HG02759 (cell line): Measurements from ENCODE around the gene APOL1.
A peak's percentile ranks its signal among the peaks of the same experiment; 100 is the strongest.
"Not testable (repeated sequence)": the region's sequence is repeated elsewhere in the genome, so short reads cannot be mapped to it uniquely, and the experiment has no call there.

Experiments used
- ATAC-seq: cut with Tn5 transposase; IDR thresholded peaks from one replicate; pipeline ENCODE4 v1.9.1; 2021; ENCODE audit warnings: mild to moderate bottlenecking, moderate library complexity; ENCODE audit not compliant: unreplicated experiment

The APOL1 gene, protein sequence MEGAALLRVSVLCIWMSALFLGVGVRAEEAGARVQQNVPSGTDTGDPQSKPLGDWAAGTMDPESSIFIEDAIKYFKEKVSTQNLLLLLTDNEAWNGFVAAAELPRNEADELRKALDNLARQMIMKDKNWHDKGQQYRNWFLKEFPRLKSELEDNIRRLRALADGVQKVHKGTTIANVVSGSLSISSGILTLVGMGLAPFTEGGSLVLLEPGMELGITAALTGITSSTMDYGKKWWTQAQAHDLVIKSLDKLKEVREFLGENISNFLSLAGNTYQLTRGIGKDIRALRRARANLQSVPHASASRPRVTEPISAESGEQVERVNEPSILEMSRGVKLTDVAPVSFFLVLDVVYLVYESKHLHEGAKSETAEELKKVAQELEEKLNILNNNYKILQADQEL

GRCh38 chr22:36252754-36253522, at the start of gene APOL1:
TSS of gene APOL1 (plus strand) at chr22:36253133. CDS start at chr22:36254956, 1,823 bp downstream.
- ATAC-seq: peak; percentile 76

- not testable (repeated sequence) for ATAC-seq
Observed at GRCh38 chr22:36203441-36203840, 49.5 kb upstream of the APOL1 start.

DNA sequence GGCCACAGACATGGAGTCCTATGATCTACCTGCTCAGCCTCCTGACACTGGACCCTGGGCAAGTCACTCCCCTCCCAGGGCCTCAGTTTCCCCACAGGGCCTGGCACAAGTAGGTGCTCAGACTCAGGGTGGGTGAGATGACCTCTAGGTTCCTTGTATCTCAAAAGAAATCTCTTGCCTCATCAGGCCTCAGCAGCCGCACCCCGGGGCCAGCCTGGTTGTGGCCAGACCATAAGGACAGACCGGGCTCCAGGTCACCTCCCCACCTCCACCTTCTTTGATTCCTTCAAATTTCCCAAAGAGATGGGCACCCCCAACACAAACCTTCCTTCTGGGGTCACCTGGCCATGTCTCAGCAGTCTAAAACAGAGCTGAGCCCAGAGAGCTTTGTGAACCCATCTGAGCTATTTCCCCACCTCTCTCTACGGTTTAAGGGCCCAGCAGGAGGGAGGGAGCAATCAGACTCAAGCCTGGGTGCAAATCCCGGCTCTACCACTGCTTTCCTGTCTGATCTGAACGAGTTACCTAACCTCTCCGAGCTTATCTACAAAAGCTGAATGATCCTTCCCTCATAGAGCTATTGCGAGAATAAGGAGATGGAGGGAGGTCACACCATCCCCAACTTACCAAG, 48.8 kb upstream of the APOL1 start:
- ATAC-seq: no peak

DNA sequence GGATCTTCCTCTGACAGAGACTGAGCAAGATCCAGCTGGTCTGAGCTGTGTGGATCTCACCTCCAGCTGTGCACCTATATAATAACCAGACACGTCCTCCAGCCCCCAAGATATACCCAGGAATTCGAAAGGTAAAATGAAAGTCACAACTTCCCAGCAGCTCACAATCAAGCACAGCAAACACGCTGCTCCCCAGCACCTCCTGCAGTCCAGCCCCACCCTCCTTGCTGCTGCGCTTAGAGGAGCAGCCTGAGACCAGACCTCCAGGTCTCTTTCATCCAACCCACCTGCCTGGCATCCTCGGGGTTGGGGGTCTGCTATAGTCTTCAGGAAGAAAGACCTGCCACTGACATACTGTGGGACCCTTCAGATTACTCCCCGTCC, 48.3 kb upstream of the APOL1 start:
- no peak for ATAC-seq

DNA sequence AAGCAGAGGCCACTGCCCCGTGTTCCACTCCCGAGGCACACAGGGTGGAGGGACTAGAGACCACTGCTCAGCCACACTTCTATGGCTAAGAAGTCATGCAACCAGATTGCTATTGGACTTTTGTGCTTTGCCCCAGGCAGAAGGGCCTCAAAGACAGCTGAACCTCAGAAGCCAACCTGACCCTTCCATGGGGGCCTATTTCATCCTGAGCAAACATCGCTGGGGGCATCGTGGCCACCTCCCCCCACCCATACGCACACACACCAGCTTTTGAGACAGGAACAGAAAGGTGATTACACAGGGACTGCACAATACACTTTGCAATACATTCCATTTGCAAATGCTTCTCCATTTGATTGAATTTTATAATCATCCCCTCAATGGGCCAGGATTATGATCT, 47.4 kb upstream of the APOL1 start:
- not testable (repeated sequence) for ATAC-seq

DNA sequence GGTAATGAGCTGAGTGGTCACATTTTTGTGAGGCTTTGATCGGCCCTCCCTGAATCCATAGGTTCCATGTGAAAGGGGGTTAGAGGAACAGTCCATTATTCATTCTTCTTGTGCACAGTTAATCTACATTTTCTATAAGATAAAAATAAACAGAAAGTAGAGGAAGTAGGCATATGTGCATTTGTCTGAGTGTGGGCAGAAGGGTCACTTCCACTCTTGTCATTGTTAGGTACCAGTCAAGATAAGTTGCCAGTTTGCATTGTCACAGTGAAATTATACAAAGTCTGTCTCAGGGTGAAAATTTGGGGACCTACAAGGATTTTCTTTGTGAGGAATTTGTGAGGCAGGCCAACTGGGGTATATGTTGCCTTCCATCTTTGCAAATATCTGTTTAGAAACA, 46.7 kb upstream of the APOL1 start:
- no peak for ATAC-seq

DNA sequence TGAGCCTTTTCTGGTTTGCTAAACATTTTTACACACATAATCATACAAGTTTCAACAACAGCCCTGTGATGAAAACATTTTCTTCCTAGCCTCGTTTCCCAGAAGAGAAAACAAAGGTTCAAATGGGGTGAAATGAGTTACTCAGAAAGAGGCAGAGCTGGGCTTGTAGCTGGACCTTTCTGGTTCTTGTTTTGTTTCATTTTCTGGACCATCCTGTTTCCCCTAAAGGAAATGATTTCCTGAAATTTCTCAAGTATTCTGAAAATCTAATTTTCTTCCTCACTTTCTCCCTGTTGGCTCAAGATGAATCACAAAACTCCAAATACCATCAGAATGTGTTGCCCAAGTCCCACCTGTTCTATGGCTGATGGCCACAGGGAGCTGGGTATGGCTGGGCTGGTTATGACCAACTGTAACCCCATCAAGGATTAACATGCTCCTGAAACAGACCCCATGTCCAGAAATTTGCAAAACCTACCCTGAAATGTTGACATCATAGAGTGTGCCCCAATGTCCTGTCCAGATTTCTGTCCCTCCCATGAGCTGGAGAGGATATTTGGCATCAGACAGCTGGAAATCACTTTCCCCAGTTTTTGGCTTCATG, 44.7 kb upstream of the APOL1 start:
- no peak for ATAC-seq

GRCh38 chr22:36208914-36209313, 44.0 kb upstream of the APOL1 start:
- no peak for ATAC-seq

DNA sequence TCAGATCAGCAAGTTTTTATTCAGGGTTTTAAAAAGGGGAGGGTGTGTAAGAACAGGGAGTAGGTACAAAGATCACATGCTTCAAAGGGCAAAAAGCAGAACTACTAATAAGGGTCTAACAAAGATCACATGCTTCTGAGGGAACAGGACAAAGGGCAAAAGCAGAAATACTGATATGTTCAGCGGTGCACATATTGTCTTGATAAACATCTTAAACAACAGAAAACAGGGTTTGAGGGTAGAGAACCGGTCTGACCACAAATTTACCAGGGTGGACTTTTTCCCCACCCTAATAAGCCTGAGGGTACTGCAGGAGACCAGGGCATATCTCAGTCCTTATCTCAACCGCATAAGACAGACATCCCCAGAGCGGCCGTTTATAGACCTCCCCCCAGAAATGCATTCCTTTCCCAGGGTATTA, 43.4 kb upstream of the APOL1 start:
- not testable (repeated sequence) for ATAC-seq

GRCh38 chr22:36210224-36210623, 42.7 kb upstream of the APOL1 start:
- no peak for ATAC-seq

GRCh38 chr22:36211237-36211861, 41.6 kb upstream of the APOL1 start:
- ATAC-seq: no peak

DNA sequence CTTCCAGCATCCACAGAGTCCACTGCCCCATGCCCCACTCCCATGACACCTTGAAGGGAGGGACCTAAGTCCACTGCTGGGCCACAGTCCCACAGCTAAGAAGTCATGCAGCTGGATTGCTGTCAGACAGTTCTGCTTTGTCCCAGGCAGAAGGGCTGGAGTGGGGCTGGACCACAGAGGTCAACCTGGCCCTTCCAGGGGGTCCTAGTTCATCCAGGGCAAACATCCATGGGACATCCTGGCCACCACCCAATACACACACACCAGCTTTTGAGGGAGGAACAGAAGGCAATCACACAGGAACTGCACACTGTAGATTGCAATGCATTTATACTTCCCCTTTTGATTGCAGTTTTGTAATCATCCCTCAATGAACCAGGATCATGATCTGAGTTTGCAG, 40.0 kb upstream of the APOL1 start:
- ATAC-seq: no peak

GRCh38 chr22:36213586-36213985, 39.3 kb upstream of the APOL1 start:
- no peak for ATAC-seq

DNA sequence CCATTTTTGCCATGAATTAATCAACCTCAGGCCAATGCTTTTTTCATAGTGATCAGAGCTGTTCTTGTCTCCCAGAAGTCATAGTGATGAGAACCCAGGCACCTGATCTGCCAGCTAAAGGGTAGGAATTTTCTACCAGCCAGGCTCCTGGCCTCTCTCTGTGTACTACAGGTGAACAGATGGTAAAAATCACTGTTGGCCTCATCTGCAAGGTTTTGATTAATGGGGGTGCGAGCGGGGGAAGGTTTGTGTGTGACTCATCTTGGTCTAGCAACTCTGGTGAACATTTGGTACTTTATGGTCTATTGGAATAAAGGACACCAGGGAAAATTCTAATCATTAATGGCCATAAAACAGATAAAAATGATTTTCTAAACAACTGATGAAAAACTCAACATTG, 37.0 kb upstream of the APOL1 start:
- ATAC-seq: no peak

- ATAC-seq: no peak
Observed at GRCh38 chr22:36218648-36219193, 34.2 kb upstream of the APOL1 start.

DNA sequence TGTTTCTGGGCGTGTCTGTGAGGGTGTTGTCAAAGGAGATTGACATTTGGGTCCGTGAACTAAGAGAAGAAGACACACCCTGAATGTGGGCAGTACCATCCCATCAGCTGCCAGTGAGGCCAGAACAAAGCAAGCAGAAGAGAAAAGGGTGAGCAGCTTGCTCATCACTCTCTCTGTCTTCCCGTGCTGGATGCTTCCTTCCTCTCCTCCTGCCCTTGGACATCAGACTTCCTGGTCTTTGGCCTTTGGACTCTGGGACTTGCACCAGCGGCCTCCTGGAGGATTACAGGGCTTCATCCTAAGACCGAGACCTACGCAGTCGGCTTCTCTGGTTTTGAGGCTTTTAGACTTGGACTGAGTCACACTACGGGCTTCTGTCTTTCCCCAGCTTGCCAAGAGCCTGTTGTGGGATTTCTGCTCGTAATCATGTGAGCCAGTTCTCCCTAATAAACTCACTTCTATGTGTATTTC, 32.4 kb upstream of the APOL1 start:
- ATAC-seq: no peak

GRCh38 chr22:36221799-36222751, 30.9 kb upstream of the APOL1 start:
- ATAC-seq: no peak

GRCh38 chr22:36222887-36223450, 30.0 kb upstream of the APOL1 start:
- no peak for ATAC-seq

DNA sequence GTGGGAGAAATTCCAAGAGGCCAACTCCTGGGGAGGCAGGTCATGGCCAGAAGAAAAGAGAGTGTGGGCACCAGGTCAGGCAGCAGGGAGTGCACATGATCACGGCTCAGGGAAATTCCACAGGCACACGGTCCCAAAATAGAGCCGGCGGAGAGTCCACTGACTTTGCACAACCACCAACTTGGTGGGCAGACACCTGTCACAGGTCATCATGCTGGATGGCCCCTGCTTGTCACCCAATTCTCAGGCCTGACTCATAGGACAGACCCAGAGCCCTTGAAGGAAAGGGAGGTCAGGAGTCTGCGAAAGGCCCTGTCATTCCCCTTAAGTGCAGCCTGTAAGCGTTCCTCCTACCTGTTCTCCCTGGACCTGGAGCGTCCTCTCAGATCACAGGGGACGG, 29.4 kb upstream of the APOL1 start:
- ATAC-seq: no peak
